Testis (tissue), 2 donors: ENCODE measurements around the gene MANSC1.

Experiments used
- CTCF ChIP-seq, 3 experiments: fragments of 450-650 bp in 2 of 3; fragments of 200-600 bp in 1 of 3; sonication (generic) in 1 of 3; IDR thresholded peaks; one replicate each; pipeline ENCODE4 v1.5.1; 2016 to 2019; ENCODE audit warnings: antibody characterized with exemption in 3 of 3, mild to moderate bottlenecking in 2 of 3, moderate library complexity in 1 of 3
- POLR2A ChIP-seq: fragments of 450-650 bp; IDR thresholded peaks from one replicate; pipeline ENCODE4 v1.6.1; 2017; ENCODE audit warnings: antibody characterized with exemption, mild to moderate bottlenecking, moderate library complexity

GRCh38 chr12:12282761-12283425, 67.1 kb downstream of the MANSC1 start:
- TF ChIP-seq CTCF (IDR thresholded peaks at IDR 0.05) (no peak), POLR2A (no peak)
